WTC11 (cell line): Measurements from ENCODE around the gene ABHD11. TPM values are rescaled to one million over a fixed set of nuclear protein-coding genes. Genes with fewer than 3 reads are reported as not detected.
A peak's percentile ranks its signal among the peaks of the same experiment; 100 is the strongest.

Experiments used
- ATAC-seq: fragments of 200-7000 bp; cut with Tn5 transposase; 2 replicates; pipeline ENCODE4 v1.10.0; 2021; ENCODE audit warnings: mild to moderate bottlenecking, moderate library complexity
- CTCF ChIA-PET: fragments of 300-600 bp; sonication (Branson Sonifier 250); formaldehyde crosslinking; loops from one replicate; lab custom pipeline; 2021; ENCODE audit warnings: antibody characterized with exemption; lab: Charles Lee
- POLR2A ChIA-PET: fragments of 350-600 bp; sonication (Branson Sonifier 250); formaldehyde crosslinking; loops from one replicate; lab custom pipeline; 2021; ENCODE audit warnings: antibody characterized with exemption; lab: Charles Lee
- DNase-seq: peaks from one replicate; pipeline ENCODE4 v3.0.0; 2021; ENCODE audit warnings: low spot score
- H3K27ac Mint-ChIP-seq: 2 replicates; pipeline ENCODE4 v1.8.0; 2021; ENCODE audit warnings: mixed read lengths
- H3K27me3 Mint-ChIP-seq: 2 replicates; pipeline ENCODE4 v1.8.0; 2021; ENCODE audit warnings: low read depth, mild to moderate bottlenecking, moderate library complexity, mixed read lengths
- H3K36me3 Mint-ChIP-seq: 2 replicates; pipeline ENCODE4 v1.8.0; 2021; ENCODE audit warnings: mixed read lengths
- H3K4me1 Mint-ChIP-seq: 2 replicates; pipeline ENCODE4 v1.8.0; 2022; ENCODE audit warnings: mixed read lengths
- H3K4me3 Mint-ChIP-seq: 2 replicates; pipeline ENCODE4 v1.8.0; 2021; ENCODE audit warnings: mild to moderate bottlenecking, moderate library complexity, mixed read lengths
- H3K9me3 Mint-ChIP-seq: 2 replicates; pipeline ENCODE4 v1.8.0; 2021; ENCODE audit warnings: mixed read lengths
- CREB1 ChIP-seq: sonication (generic); formaldehyde crosslinking; IDR thresholded peaks from 2 replicates; pipeline ENCODE4 v1.8.0; 2023; ENCODE audit warnings: mild to moderate bottlenecking, missing genetic modification reagents
- EMX1 ChIP-seq: fragments of 250-450 bp; sonication (Bioruptor Pico); IDR thresholded peaks from 2 replicates; pipeline ENCODE4 v1.8.0; 2021; ENCODE audit warnings: mild to moderate bottlenecking
- GTF2I ChIP-seq: fragments of 250-450 bp; sonication (Bioruptor Pico); conservative IDR thresholded peaks from 2 replicates; pipeline ENCODE4 v1.4.0; 2021; ENCODE audit warnings: mild to moderate bottlenecking
- HMGA2 ChIP-seq: fragments of 250-450 bp; sonication (Bioruptor Pico); IDR thresholded peaks from 2 replicates; pipeline ENCODE4 v1.4.0; 2021; ENCODE audit warnings: mild to moderate bottlenecking, moderate library complexity
- NFATC4 ChIP-seq: fragments of 250-450 bp; sonication (Bioruptor Pico); IDR thresholded peaks from 2 replicates; pipeline ENCODE4 v1.9.0; 2021; ENCODE audit warnings: mild to moderate bottlenecking
- NFE2L1 ChIP-seq: sonication (generic); formaldehyde crosslinking; IDR thresholded peaks from 2 replicates; pipeline ENCODE4 v1.8.1; 2023; ENCODE audit warnings: missing genetic modification reagents
- NR2C2 ChIP-seq: sonication (generic); formaldehyde crosslinking; IDR thresholded peaks from 2 replicates; pipeline ENCODE4 v1.8.0; 2022; ENCODE audit warnings: mild to moderate bottlenecking, missing genetic modification reagents
- RELA ChIP-seq: sonication (generic); formaldehyde crosslinking; IDR thresholded peaks from 2 replicates; pipeline ENCODE4 v1.8.1; 2022; ENCODE audit warnings: missing genetic modification reagents, mild to moderate bottlenecking, borderline replicate concordance
- TEAD1 ChIP-seq: sonication (generic); formaldehyde crosslinking; IDR thresholded peaks from 2 replicates; pipeline ENCODE4 v1.8.0; 2022; ENCODE audit warnings: mild to moderate bottlenecking, missing genetic modification reagents
- ZNF121 ChIP-seq: sonication (generic); formaldehyde crosslinking; IDR thresholded peaks from 2 replicates; pipeline ENCODE4 v1.8.0; 2023; ENCODE audit warnings: missing genetic modification reagents
- ZNF263 ChIP-seq: sonication (generic); formaldehyde crosslinking; IDR thresholded peaks from 2 replicates; pipeline ENCODE4 v1.8.1; 2022; ENCODE audit warnings: low read depth, mild to moderate bottlenecking, moderate library complexity, missing genetic modification reagents
- ZNF416 ChIP-seq: fragments of 250-450 bp; sonication (Bioruptor Pico); IDR thresholded peaks from 2 replicates; pipeline ENCODE4 v1.9.0; 2021; ENCODE audit warnings: mild to moderate bottlenecking, inconsistent platforms
- ZNF512 ChIP-seq: sonication (generic); formaldehyde crosslinking; IDR thresholded peaks from 2 replicates; pipeline ENCODE4 v1.8.1; 2022; ENCODE audit warnings: missing genetic modification reagents, borderline replicate concordance
- ZNF671 ChIP-seq: fragments of 250-450 bp; sonication (Bioruptor Pico); IDR thresholded peaks from 2 replicates; pipeline ENCODE4 v1.8.0; 2021; ENCODE audit warnings: mild to moderate bottlenecking
- microRNA-seq: library from miRNA; unstranded; fragments of <30 nt; microRNA quantifications from one replicate; pipeline ENCODE4 v1.2.0, GENCODE V29; 2022; ENCODE audit warnings: borderline number of aligned reads
- total RNA-seq: library from RNA; stranded (reverse); gene quantifications from 3 replicates; pipeline ENCODE4 v1.2.3, GENCODE V29; 2021
- TF ChIP-seq, protein P1 (sequence below): sonication (generic); formaldehyde crosslinking; IDR thresholded peaks from 2 replicates; pipeline ENCODE4 v1.8.1; 2022; ENCODE audit warnings: low read depth, mild to moderate bottlenecking, moderate library complexity, missing genetic modification reagents, borderline replicate concordance
- TF ChIP-seq, protein P2 (sequence below): sonication (generic); formaldehyde crosslinking; IDR thresholded peaks from 2 replicates; pipeline ENCODE4 v1.8.1; 2023; ENCODE audit warnings: mild to moderate bottlenecking, missing genetic modification reagents, moderate library complexity
- TF ChIP-seq, protein P3 (sequence below): sonication (generic); formaldehyde crosslinking; IDR thresholded peaks from 2 replicates; pipeline ENCODE4 v1.8.1; 2023; ENCODE audit warnings: mild to moderate bottlenecking, moderate library complexity, missing genetic modification reagents
- TF ChIP-seq, protein P4 (sequence below): sonication (generic); formaldehyde crosslinking; IDR thresholded peaks from 2 replicates; pipeline ENCODE4 v1.8.0; 2023; ENCODE audit warnings: missing genetic modification reagents

The ABHD11 gene
- total RNA-seq, 1 experiment from 2014 or later, result 23.8 TPM

GRCh38 chr7:73688288-73688687 is 50.3 kb downstream of the ABHD11 start:
- Mint-ChIP-seq H3K36me3 (peaks cover 46% of the 10 kb centered on the region), H3K27ac (peak overlapping the region; percentile 34; the same call in 1 of the 2 replicates), H3K4me1 (0 out of 2 replicates have a peak, but pooled peaks cover 3% of the 10 kb centered on the region), H3K4me3 (no peak overlapping the region), H3K27me3 (no peaks in the 10 kb centered on the region), H3K9me3 (no peaks in the 10 kb centered on the region)
- ChIA-PET POLR2A (no interaction called here), CTCF (no interaction called here)
- TF ChIP-seq GTF2I (CRISPR knock-in tag) (no peak), RELA (CRISPR knock-in tag) (no peak), CREB1 (no peak), NR2C2 (CRISPR knock-in tag) (no peak), EMX1 (CRISPR knock-in tag) (no peak), ZNF263 (no peak), ZNF416 (CRISPR knock-in tag) (no peak), ZNF671 (CRISPR knock-in tag) (no peak), HMGA2 (no peak), ZNF121 (CRISPR knock-in tag) (no peak), NFATC4 (no peak), TEAD1 (CRISPR knock-in tag) (no peak), NFE2L1 (CRISPR knock-in tag) (no peak), ZNF512 (CRISPR knock-in tag) (no peak)
- TF ChIP-seq, protein P1, sequence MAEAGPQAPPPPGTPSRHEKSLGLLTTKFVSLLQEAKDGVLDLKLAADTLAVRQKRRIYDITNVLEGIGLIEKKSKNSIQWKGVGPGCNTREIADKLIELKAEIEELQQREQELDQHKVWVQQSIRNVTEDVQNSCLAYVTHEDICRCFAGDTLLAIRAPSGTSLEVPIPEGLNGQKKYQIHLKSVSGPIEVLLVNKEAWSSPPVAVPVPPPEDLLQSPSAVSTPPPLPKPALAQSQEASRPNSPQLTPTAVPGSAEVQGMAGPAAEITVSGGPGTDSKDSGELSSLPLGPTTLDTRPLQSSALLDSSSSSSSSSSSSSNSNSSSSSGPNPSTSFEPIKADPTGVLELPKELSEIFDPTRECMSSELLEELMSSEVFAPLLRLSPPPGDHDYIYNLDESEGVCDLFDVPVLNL (CRISPR knock-in tag), result no peak
- TF ChIP-seq, protein P2, sequence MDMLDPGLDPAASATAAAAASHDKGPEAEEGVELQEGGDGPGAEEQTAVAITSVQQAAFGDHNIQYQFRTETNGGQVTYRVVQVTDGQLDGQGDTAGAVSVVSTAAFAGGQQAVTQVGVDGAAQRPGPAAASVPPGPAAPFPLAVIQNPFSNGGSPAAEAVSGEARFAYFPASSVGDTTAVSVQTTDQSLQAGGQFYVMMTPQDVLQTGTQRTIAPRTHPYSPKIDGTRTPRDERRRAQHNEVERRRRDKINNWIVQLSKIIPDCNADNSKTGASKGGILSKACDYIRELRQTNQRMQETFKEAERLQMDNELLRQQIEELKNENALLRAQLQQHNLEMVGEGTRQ (CRISPR knock-in tag), result no peak
- TF ChIP-seq, protein P3, sequence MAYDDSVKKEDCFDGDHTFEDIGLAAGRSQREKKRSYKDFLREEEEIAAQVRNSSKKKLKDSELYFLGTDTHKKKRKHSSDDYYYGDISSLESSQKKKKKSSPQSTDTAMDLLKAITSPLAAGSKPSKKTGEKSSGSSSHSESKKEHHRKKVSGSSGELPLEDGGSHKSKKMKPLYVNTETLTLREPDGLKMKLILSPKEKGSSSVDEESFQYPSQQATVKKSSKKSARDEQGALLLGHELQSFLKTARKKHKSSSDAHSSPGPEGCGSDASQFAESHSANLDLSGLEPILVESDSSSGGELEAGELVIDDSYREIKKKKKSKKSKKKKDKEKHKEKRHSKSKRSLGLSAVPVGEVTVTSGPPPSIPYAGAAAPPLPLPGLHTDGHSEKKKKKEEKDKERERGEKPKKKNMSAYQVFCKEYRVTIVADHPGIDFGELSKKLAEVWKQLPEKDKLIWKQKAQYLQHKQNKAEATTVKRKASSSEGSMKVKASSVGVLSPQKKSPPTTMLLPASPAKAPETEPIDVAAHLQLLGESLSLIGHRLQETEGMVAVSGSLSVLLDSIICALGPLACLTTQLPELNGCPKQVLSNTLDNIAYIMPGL (CRISPR knock-in tag), result no peak
- TF ChIP-seq, protein P4, sequence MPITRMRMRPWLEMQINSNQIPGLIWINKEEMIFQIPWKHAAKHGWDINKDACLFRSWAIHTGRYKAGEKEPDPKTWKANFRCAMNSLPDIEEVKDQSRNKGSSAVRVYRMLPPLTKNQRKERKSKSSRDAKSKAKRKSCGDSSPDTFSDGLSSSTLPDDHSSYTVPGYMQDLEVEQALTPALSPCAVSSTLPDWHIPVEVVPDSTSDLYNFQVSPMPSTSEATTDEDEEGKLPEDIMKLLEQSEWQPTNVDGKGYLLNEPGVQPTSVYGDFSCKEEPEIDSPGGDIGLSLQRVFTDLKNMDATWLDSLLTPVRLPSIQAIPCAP (CRISPR knock-in tag), result no peak
- ATAC-seq (no peak), DNase-seq (no peak)

Small RNAs within 50 kb of the gene (microRNA-seq; reads per million reads assigned to microRNA genes)
- not detected for gene MIR4284

Other genes starting within 250 kb of the ABHD11 start
- gene BAZ1B, start 216.5 kb downstream of the ABHD11 start, total RNA-seq, result 64.9 to 66.5 TPM (median 66.3 TPM) in 3 replicates
- 26.0 to 28.5 TPM (median 27.7 TPM) in 3 replicates for gene BCL7B, start 181.1 kb downstream of the ABHD11 start, total RNA-seq
- gene TBL2, start 160.2 kb downstream of the ABHD11 start, total RNA-seq, result 28.6 to 32.3 TPM (median 29.0 TPM) in 3 replicates
- 20.4 to 26.6 TPM (median 23.8 TPM) in 3 replicates for gene MLXIPL, start 114.3 kb downstream of the ABHD11 start, total RNA-seq
- gene VPS37D, start 71.0 kb downstream of the ABHD11 start, total RNA-seq, result 5.7 to 7.5 TPM (median 5.8 TPM) in 3 replicates
- gene DNAJC30, start 55.3 kb downstream of the ABHD11 start, total RNA-seq, result 6.8 to 7.1 TPM (median 6.8 TPM) in 3 replicates
- gene BUD23, start 55.2 kb downstream of the ABHD11 start, total RNA-seq, result 80.5 to 91.9 TPM (median 84.4 TPM) in 3 replicates
- gene STX1A, start 19.1 kb downstream of the ABHD11 start, total RNA-seq, result 17.7 to 20.4 TPM (median 18.5 TPM) in 3 replicates
- 20.7 to 35.1 TPM (median 34.8 TPM) in 3 replicates for gene CLDN3, start 31.5 kb upstream of the ABHD11 start, total RNA-seq
- 32.0 to 54.3 TPM (median 52.5 TPM) in 3 replicates for gene CLDN4, start 92.2 kb upstream of the ABHD11 start, total RNA-seq
- gene METTL27, start 103.7 kb upstream of the ABHD11 start, total RNA-seq, result 4.3 to 7.7 TPM (median 6.6 TPM) in 3 replicates
- gene TMEM270, start 122.4 kb upstream of the ABHD11 start, total RNA-seq, result 0.28 TPM in 1 of 3 replicates, not detected in the others